Calu3 (cell line): Measurements from ENCODE around the gene ST7. TPM values are rescaled to one million over a fixed set of nuclear protein-coding genes. Genes with fewer than 3 reads are reported as not detected.

Source experiments
- BruUV-seq: library from RNA; stranded (reverse); fragments of 400-500 nt; replicated peaks from 2 replicates; lab custom pipeline; 2021; lab: Mats Ljungman, UMichigan
- CTCF ChIA-PET: fragments of 300-600 bp; sonication (Branson Sonifier 250); formaldehyde crosslinking; loops from one replicate; lab custom pipeline; 2022; ENCODE audit warnings: antibody characterized with exemption; lab: Charles Lee
- DNase-seq: peaks from one replicate; pipeline ENCODE4 v3.0.0; 2022
- H3K27ac Mint-ChIP-seq: one replicate; pipeline ENCODE4 v1.8.0; 2022; ENCODE audit warnings: mixed read lengths; ENCODE audit not compliant: unreplicated experiment
- H3K27me3 Mint-ChIP-seq: one replicate; pipeline ENCODE4 v1.8.0; 2022; ENCODE audit warnings: mixed read lengths; ENCODE audit not compliant: unreplicated experiment
- H3K36me3 Mint-ChIP-seq: one replicate; pipeline ENCODE4 v1.8.0; 2022; ENCODE audit warnings: mild to moderate bottlenecking, moderate library complexity, mixed read lengths; ENCODE audit not compliant: insufficient read depth, unreplicated experiment
- H3K4me1 Mint-ChIP-seq: one replicate; pipeline ENCODE4 v1.8.0; 2022; ENCODE audit warnings: mild to moderate bottlenecking, low read depth, mixed read lengths; ENCODE audit not compliant: unreplicated experiment
- H3K4me3 Mint-ChIP-seq: one replicate; pipeline ENCODE4 v1.8.0; 2022; ENCODE audit warnings: mild to moderate bottlenecking, low read depth, moderate library complexity, mixed read lengths; ENCODE audit not compliant: unreplicated experiment
- H3K9me3 Mint-ChIP-seq: one replicate; pipeline ENCODE4 v1.8.0; 2022; ENCODE audit warnings: low read depth, mixed read lengths; ENCODE audit not compliant: unreplicated experiment
- CTCF ChIP-seq: fragments of 200-600 bp; IDR thresholded peaks from one replicate; pipeline ENCODE4 v1.8.0; 2022; ENCODE audit warnings: antibody characterized with exemption; ENCODE audit not compliant: unreplicated experiment
- intact Hi-C: fragments of 100-400 bp; cut with micrococcal nuclease; formaldehyde crosslinking; loops from one replicate; pipeline ENCODE4 v1.10.0; 2022; ENCODE audit not compliant: unreplicated experiment
- total RNA-seq: library from RNA; stranded (reverse); gene quantifications from 2 replicates; pipeline ENCODE4 v1.2.3, GENCODE V29; 2022

Gene ST7
- total RNA-seq, 1 experiment from 2014 or later, result 17.7 TPM

DNA sequence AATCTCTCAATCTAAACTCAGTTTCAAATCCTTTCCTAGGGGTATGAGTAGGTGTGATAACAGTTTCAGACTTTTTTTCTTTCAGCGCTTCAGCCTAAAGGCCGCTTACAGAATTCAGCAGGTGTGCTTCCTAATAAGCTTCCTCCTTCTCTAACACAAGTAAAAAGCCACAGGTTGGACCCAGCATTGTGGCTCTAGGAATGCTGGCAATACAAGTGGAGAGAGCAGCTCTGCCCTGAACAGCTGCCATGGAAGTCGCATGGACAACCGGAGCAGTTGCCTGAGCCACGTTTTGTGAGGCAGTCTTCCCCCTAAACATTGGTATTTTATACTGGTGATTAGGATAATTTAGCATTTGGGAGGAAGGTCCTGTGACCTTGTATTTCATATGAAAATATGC lies 83.5 kb downstream of the ST7 start:
- Mint-ChIP-seq H3K4me1 (no peaks in the 10 kb centered on the region), H3K27ac (no peak overlapping the region), H3K4me3 (no peak overlapping the region), H3K27me3 (no peaks in the 10 kb centered on the region), H3K9me3 (no peaks in the 10 kb centered on the region), H3K36me3 (no peaks in the 10 kb centered on the region)
- no peak for DNase-seq
- CTCF ChIA-PET, result no interaction called here
- no peak for TF ChIP-seq CTCF
- intact Hi-C loops, result no loop called here
- BruUV-seq, result no TSS peak

DNA sequence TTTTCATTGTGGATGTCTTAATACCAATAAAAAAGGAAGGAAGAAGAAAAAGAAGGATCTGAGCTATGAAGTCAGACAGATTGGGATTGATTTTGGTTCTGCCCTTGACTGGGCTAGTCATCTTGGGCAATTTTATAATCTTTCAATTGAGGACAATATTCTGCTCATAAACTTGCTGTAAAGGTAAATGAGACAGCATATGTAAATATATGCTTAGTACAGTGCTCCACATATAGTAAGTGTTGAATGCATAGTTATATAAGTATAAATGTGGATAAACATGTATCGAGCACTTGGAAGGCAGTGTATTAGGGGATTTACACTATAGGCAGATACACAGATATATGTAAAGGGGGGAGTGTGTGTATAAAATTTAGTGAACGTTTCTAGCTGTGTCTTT lies 85.1 kb downstream of the ST7 start:
- no peak overlapping the region for H3K27ac Mint-ChIP-seq
- no peaks in the 10 kb centered on the region for H3K9me3 Mint-ChIP-seq
- TF ChIP-seq CTCF, result no peak
- no peak for DNase-seq
- BruUV-seq, result no TSS peak
- H3K27me3 Mint-ChIP-seq, result no peaks in the 10 kb centered on the region
- H3K36me3 Mint-ChIP-seq, result no peaks in the 10 kb centered on the region
- CTCF ChIA-PET, result no interaction called here
- no peak overlapping the region for H3K4me3 Mint-ChIP-seq
- no peaks in the 10 kb centered on the region for H3K4me1 Mint-ChIP-seq
- intact Hi-C loops, result no loop called here

DNA sequence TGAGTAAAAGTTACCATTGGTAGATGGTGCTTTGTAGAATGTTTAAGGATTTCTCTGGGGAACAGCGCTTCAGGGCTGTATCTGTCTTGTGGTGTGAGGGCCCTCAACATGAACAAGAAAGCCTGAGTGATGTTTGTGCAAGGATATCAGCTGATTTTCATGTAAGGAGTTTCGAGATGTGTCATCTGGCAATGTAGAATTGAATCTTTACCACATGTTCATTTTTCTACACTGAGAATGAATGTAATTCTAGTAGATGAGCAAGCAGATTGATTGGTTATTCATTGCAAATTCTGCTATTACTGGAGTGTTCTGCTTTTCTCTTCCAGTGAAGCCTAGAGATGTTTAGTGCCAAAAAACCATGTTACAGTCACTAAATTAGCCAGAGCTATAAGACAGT lies 87.7 kb downstream of the ST7 start:
- H3K4me1 Mint-ChIP-seq, result no peaks in the 10 kb centered on the region
- H3K9me3 Mint-ChIP-seq, result no peaks in the 10 kb centered on the region
- no peak for TF ChIP-seq CTCF
- no peak overlapping the region for H3K4me3 Mint-ChIP-seq
- DNase-seq, result no peak
- no TSS peak for BruUV-seq
- CTCF ChIA-PET, result no interaction called here
- H3K27ac Mint-ChIP-seq, result no peak overlapping the region
- H3K36me3 Mint-ChIP-seq, result no peaks in the 10 kb centered on the region
- intact Hi-C loops, result no loop called here
- no peaks in the 10 kb centered on the region for H3K27me3 Mint-ChIP-seq

- no TSS peak for BruUV-seq
- Mint-ChIP-seq H3K4me3 (no peak overlapping the region), H3K9me3 (no peaks in the 10 kb centered on the region), H3K27me3 (no peaks in the 10 kb centered on the region), H3K36me3 (no peaks in the 10 kb centered on the region), H3K4me1 (no peaks in the 10 kb centered on the region), H3K27ac (no peak overlapping the region)
- intact Hi-C loops, result no loop called here
- TF ChIP-seq CTCF, result no peak
- no peak for DNase-seq
- CTCF ChIA-PET, result no interaction called here
Observed at GRCh38 chr7:117041822-117042221, 88.5 kb downstream of the ST7 start.
